NCI-H526 (cell line): ENCODE measurements around the gene CLEC3B.
A peak's percentile ranks its signal among the peaks of the same experiment; 100 is the strongest.
"Not testable (repeated sequence)": the region's sequence is repeated elsewhere in the genome, so short reads cannot be mapped to it uniquely, and the experiment has no call there.

ENCODE experiments used
- DNase-seq, 2 experiments: peaks; one replicate each; lab custom pipeline; 2025; lab: John Stamatoyannopoulos, UW

Gene CLEC3B

GRCh38 chr3:45066109-45066801, 40.2 kb downstream of the CLEC3B start:
- no peak for DNase-seq

GRCh38 chr3:45067486-45067885, 41.4 kb downstream of the CLEC3B start:
- no peak for DNase-seq

- no peak for DNase-seq
Measured at GRCh38 chr3:45067941-45068340, 41.8 kb downstream of the CLEC3B start.

- DNase-seq: no peak
Measured at GRCh38 chr3:45071075-45071474, 45.0 kb downstream of the CLEC3B start.

- DNase-seq: no peak
Measured at GRCh38 chr3:45075821-45076625, 49.9 kb downstream of the CLEC3B start.

GRCh38 chr3:45078256-45078655, 52.2 kb downstream of the CLEC3B start:
- DNase-seq: not testable (repeated sequence)

- DNase-seq: peak in 1 of 2 experiments; percentile 17
Measured at GRCh38 chr3:45078910-45079522, 52.9 kb downstream of the CLEC3B start.

- no peak for DNase-seq
Measured at GRCh38 chr3:45079715-45080114, 53.6 kb downstream of the CLEC3B start.

GRCh38 chr3:45080824-45081223, 54.7 kb downstream of the CLEC3B start:
- no peak for DNase-seq

GRCh38 chr3:45081506-45082141, 55.5 kb downstream of the CLEC3B start:
- DNase-seq: no peak

GRCh38 chr3:45082142-45082538, 56.0 kb downstream of the CLEC3B start:
- no peak for DNase-seq

GRCh38 chr3:45083023-45083422, 56.9 kb downstream of the CLEC3B start:
- no peak for DNase-seq

- DNase-seq: no peak
Measured at GRCh38 chr3:45084361-45084760, 58.3 kb downstream of the CLEC3B start.

- no peak for DNase-seq
Measured at GRCh38 chr3:45084820-45085816, 59.0 kb downstream of the CLEC3B start.
